ENCODE data around the gene ERI3.

Gene ERI3

DNA sequence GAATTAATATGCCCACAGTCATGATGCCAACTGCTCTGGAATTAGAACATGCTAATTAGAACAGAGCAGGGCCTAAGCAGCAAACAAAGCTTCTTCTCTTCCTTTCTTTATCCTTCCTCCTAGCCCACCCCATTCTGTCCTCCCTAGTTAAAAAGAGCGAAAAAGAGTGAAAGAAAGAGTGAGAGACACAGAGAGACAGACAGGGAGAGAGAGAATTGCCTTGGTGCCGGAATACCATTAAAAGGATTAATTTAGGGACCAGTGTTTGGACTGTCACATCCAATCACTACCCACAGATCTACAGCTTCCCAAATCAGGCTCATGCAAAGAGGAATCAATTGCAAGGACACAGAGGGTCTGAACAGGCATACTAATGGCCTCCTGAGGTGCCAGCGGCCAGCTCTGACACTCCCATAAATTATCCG lies 7.0 kb downstream of the ERI3 start:
- no peak for DNase-seq

DNA sequence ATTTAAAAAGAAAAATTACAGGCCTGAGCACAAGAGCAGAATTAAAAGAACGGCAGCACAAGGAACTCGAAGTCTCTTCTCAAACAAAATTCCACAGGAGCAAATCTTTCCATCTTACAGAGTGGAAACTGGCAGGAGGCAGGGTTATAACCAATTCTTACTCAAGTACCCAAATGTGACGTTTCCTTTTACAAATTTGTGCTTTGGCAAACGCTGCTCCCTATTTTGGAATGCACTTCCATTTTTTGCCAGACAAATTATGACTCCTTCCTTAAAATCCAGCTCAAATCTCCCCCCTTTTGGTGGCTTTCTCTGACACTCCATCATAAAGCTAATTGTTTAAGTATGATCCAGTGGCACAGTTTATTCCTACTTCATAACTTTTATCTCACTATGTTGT lies 7.8 kb downstream of the ERI3 start:
- DNase-seq = no peak

DNA sequence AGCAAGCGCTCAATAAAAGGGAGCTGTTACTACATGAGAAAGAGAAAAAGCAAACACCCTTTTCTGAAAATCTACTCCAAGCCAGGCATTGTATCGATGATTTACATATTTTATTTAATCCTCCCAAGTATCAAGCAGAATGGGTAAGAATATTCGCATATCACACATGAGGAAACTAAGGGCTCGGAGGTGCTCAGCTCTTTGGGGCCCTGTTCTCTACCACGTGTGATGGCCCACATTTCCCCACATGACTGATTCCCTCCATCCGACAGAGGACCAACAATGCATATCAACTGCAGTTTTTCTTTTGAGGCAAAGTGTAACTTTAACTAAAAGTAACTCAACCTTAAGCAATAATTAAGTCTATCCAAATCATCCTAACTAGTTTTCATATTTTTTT lies 8.2 kb downstream of the ERI3 start:
- no peak for DNase-seq

DNA sequence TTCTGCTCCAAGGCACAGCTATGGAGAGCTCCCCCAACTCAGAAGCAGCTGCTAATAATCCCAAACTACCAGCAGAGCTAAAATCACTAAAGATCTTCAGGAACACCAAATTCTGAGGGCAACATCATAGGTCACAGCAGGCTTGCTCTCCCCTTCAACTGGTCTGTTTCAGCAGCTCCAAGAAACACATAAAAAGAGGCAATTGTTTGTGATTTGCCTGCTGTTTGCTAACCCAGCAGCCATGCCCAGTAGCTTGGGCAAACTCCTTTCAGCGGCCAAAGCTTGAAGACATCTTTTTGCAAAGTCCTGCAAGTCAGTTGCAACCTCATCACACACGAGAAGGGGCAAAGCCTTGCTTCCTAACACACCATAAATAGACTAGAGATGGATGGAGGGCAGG lies 8.9 kb downstream of the ERI3 start:
- DNase-seq = no peak

DNA sequence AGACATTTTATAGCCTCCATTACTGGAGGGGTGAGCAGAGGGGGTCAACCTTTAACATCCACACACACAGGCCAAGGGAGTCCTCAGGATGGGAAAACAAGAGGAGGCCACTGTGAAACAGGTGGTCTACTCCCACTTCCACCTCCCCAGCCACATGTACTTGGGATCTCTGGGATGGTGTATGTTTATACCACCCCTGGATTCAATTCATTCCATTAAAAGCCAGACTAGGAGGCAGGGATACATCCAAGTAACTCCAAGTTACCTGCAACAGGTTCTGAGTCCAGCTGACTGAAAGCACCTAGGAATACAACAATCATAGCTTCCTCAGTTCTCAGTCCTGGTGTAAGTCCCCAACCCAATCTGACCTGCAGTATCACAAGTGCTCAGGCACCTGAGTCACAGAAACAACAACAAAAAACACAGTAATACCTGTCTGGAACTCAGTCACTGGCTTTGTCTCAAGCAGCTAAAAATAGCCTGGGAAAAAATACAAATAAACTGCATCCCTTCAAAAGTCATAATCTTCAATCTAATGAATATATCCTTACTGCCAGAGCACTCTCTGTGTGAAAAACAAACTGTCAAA lies 9.8 kb downstream of the ERI3 start:
- DNase-seq = no peak

DNA sequence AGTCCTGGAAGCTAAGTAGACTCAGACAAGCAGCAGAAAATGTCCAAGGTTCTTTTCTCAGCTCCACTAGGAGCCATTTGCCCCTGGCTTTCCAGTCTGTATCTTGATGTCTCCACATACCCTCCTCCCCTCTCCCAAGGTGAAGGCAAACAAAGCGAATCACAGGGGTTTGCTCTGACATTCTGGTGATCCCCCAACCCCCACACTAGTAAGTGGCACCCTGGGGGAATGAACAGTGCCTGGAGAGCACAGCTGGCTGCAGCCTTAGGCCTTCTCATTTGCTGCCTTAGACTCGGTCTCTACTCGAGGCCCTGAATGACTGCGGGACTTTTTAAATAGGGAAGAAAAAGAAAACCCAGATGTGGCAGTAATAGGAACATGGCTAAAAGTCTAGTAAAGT lies 15.3 kb downstream of the ERI3 start:
- no peak for DNase-seq

DNA sequence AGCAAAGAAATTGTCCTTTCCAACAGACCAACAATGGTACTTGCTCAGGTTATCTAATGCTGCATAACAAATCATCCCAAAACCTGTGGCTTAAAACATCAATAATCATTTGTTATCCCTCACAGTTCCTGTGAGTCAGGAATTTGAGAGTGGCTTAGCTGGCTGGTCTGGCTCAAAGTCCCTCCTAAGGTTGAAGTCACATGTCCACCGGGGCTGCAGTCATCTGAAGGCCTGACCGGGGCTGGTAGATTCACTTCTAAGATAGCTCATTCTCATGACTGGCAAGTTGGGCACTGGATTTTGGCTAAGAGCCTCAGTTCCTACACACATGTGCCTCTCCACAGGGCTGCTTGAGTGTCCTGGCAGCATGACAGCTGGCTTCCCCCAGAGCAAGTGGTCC lies 16.9 kb downstream of the ERI3 start:
- DNase-seq = no peak

DNA sequence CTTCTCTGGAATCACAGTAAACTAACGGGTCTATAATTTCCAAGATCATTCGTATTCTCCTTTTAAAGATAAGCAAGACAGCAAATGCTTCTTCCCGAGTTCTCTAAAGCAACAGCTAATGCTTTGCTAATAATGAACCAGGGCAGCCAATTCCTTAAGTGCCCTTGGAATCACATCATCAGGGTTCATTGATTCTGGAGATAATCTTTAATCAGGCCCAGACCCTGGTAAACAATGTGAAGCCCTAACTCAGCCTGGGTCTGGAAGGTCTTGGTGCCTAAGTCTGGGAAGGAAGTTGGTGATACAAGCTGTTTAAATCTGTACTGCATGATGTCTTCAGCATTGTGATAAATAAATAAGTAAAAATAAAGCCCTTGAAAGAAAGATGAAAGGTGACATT lies 18.4 kb downstream of the ERI3 start:
- DNase-seq = no peak

DNA sequence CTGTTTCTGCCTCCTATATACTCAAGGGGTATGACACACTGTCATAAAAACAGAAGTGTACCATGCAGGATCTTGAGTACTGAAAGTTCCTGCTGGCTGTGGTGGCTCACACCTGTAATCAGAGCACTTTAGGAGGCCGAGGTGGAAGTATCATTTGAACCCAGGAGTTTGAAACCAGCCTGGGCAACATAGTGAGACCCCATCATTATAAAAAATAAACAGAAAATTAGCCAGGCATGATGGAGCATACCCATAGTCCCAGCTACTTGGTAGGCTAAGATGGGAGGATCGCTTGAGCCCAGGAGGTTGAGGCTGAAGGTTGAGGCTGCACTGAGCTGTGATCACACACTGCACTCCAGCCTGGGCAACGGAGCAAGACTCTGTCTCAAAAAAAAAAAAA lies 20.1 kb downstream of the ERI3 start:
- no peak for DNase-seq

DNA sequence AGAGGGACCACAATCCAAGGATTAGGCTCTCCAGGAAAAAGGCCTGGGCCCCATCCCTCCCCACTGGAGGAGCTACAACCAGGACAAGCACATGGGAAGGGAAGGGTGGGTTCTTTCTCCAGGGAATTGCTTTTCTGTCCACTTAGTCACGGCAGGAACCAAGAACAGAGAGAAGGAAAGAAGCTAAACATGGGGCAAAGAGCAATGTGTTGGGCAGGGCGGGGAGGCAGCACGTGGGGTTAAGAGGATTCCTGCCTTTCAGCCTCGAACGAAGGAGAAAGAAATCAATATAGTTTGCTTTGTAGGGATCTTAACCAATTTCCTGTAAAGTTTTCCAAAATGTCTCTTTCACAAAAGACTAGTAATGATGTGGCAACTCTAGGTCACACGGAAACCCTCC lies 21.7 kb downstream of the ERI3 start:
- DNase-seq = no peak

DNA sequence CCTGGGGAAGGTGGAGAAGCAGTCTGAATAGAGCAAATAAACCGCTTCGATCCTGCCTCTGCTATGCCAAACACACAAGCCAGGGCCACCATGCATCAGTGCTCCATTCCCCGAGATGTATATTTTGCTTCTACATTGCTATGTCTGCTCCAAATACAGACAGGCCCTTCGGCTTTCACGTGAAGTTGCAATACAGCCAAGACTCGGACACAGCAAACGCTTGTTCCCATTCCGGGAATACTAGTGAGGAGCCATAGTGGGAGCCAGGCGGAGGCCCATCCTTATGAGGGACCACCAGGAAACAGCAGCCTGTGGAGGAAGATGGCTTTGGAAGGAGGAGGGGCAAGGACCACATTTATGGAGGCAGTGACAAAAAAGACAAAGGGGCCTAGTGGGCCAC lies 22.6 kb downstream of the ERI3 start:
- DNase-seq = no peak

DNA sequence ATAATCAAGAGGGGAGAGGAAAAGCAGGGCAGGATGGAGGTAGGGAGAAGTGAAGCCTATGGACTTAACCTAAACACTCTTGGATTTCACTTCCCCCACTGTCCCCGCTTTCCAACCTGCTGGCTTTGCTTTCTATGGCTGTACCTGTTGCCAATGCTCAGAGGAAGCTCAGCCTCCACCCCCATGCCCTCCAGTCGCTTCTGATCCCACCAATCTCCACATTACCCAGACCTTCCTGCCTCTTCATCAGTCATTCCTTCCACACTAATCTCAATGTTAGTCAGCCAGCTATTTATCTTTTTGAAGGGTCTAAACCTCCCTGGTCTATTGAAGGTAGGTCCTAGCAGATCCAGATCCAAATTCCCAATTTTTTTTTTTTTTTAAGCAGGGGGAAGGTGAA lies 24.1 kb downstream of the ERI3 start:
- DNase-seq = no peak

DNA sequence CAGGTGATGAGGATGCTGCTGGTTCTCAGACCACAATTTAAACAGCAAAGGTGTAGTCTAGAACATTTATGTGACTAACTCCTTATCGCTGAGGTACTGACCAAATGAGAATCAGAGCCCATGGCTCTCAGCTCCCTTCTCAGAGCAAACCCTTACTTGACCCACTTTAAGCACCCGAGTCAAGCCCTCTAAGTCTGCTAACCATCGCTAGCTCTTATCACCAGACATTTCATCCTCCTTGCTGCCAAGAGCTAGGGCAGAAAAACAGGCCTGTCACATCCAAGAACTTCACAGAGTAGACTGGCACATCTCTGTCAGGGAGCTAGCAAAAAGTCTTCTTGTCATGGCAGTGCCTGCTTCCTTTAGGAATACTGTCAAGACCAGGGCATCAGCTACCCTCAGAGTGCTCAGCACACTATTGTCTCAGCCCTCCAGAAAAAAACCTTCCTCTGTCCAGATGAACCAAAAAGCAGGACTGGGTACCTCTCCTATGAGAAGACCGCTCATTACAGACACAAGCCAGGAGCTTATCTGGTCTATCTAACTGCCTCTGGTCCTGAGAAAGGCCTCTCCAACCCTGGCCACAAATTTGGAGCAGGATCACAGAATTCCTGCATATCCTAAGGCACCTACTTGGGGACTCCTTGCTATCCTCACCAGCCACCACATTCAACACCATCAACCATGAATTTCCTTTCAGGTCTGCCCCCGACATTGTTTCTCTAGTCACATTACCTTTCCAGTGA lies 26.2 kb downstream of the ERI3 start:
- no peak for DNase-seq

DNA sequence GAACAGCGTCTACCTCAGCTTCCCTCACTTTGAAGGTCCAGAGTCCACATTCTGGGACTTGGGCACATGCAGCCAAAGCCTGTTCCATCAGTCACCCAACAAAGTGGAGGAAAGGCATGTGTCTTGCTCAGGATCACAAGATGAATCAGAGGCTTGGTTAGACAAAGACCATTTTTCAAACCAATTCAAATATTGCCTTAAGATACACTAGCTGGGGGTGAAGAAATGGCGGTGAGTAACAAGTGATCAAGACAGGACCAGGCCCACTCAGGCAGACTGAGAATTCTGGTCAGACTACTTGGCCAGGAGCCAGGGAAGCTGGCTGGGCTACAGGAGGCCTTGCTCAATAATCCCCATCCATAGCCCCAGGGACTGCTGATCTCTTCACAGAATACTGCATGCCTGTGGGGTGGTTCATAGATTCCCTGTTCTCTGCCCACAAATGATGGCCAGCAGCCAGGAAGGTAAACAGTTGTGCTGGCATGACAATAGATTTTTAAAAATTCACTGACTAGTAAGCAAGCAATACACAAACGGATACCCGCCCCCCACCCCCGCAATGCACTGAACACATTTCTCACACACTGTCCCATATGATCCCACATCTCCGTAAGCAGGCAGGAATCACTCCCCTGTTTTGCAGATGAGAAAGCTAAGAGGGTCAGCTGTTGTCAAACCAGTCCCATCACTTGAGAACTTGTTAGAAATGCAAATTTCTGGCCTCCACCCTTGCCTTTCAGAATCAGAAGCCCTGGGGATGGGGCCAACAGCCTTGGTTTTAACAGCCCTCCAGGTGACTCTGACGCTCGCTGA lies 27.2 kb downstream of the ERI3 start:
- no peak for DNase-seq

DNA sequence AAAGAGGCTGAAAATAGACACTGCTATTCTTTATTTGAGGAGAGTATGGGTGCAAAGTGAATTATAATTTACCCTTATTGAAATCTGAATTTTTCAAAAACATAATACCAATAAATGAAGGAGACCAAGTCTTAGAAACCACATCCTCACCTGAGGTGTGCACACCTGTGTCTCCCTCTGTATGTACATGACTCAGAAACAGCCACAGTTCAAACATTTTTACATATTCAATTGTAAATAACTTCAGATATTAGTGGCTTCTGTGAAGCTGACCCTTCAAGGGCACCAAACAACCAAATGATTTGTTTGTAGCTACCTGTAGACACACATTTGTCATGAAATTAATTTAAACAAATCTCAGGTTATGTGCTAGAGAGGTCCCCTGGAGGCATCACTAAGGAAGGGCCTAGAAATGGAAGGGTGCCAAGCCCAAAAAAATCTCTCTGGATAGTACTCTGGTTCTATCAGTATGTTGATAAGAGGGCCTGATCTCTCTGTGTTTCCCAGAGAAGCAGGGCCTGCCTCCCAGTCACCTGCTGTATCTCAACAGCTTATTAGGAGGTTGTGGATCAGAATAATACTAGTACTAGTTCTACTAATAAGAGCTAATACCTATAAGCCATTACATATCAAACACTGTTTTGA lies 28.1 kb downstream of the ERI3 start:
- no peak for DNase-seq

DNA sequence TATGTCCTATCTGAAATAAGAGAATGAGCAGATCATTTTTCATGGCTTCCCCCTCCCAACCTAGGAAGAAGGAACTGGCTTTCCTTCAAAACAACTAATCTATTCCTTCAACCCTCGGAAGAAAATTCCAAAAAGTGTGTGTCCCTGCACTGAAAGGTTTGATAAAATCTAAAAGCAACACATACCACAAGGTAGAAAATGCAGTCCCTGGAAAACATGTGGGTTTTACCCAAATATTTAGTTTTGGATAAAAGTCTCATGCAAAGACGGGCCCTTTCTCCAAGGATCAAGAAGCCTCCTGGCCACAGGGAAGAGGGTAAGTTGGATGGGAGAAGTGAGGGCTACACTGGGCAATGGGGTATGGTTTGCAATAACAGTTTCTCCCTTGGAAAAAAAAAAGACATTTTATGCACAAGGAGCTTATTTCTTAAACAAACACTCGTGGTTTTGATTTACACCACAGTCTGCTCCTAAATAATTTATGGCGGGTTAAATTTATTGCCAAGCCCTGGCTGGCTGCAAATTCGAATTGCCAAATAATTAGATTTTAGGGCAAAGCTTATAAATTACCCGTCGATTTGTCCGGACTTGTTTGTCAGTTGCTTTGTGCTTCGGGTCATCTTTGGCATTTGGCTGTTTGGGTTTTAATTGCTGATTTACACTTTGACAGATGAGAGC lies 28.9 kb downstream of the ERI3 start:
- no peak for DNase-seq

DNA sequence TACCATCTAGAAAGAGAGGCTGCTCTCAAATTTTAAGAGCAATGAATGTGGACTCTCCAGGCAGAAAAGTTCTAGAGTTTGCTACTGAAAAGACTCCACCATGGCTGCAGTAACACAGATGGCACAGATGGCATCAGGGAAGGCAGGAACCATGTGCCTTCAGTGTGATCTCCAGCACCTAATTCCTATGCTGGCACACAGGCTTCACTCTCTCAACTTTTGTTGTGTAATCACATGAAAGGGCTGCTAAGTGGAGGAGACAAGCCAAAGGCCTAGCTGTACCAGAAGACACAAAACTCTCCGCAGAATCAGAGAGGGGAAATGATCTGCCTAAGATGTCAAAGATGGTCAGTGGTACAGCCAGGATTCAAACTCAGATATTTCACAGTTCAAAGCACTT lies 31.1 kb downstream of the ERI3 start:
- no peak for DNase-seq

DNA sequence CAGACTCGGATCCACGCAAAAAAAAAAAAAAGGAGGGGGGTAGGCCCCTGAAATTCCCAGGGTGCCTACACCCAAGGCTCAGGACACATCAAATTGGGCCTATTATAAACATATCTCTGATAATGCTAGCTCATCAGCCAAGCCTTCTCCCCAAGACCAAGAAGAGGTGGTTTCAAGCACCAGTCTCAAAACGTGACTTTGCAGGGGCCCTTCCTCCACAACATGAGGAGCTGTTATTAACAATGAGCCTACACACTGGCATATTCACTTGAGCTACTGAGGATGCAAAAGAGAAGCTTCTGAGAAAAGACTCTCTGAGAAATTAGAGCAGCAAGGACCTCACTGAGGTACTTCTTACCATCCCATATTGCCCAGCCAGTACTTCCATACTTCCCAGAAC lies 32.7 kb downstream of the ERI3 start:
- no peak for DNase-seq

DNA sequence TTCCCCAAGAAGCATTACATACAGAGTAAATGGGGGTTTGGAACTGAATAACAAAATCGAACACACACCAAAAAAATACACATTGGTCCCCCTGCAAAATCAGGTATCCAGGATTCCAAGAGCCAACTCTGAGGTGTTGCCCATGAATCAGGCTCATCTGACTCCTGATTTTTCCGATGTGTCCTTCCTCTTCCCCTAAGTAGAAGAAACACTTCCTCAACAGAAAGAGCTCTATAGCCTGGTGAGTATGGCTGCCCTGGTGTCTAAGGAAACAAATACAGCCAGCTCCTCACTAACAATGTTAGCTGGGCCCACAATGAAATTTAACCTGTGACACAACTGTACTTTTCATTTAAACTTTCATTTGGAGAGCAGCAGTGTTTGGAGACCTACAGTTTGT lies 33.6 kb downstream of the ERI3 start:
- DNase-seq = no peak

DNA sequence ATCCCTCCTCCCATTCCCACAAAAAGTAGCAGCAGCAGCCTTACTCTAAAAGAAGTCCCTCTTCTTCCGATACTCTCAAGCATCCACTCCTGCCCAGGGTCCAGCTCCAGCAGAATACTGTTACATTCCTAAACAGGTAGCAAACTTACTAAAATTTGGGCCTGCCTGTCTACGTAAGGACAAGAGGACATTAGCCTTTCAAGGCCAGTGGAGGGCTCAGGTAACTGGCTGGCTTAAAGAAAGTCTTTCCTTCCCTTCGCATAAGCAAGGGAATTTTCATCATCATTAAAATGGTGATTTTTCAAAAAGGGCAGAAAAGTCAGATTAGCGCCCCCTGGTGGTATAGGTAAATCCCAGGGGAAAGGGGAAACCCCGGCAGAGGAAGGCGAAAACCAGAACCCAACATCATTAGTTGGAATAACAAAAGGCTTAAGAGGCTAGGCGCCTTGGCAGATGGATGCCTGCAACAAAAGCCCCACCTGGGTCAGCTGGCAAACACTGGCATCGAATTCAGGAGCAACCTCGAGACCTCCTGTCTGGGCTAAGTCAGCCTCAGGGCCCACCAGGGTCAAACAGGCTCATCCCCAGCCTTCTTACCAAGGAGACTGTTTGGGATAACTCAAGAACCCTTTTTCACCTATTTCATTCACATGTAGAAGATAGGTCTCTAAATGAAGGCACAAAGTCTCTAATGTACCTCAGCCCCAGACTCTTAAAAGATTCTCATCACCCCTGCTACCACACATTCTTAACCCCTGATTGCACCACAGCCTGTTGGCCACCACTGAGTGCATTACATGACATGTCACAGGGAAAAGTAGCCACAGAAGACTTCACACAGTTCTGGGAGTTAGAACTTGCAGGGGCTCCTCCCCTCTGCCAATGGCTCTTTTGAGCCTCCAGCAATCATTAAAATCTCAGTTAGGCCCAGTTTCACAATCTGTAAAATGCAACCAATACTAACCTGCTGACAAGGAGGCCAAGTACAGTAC lies 36.7 kb downstream of the ERI3 start:
- no peak for DNase-seq

DNA sequence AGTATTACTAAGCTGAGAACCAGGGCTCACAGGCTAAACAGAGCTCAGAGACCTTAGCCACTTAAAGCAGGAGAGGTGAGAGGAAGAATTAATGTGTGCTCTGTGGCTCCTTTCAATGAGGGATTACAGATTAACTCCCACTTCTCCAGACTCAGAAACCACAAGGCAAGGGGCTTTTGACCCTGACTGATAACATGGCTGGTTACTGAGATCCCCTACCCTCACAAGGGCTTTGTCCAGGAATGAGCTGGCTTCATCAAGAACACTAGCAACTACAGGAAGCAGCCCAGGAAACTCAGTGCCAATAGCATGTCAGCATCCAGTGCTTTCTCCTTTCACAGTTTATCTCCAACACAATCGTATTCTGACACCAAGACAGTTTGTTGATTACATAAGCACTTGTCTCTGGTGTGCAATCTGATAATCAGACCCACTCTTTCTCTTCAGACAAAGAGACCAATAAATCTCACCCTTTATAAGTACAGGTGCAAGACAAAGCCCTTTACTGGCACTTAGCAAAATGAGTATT lies 38.8 kb downstream of the ERI3 start:
- no peak for DNase-seq

DNA sequence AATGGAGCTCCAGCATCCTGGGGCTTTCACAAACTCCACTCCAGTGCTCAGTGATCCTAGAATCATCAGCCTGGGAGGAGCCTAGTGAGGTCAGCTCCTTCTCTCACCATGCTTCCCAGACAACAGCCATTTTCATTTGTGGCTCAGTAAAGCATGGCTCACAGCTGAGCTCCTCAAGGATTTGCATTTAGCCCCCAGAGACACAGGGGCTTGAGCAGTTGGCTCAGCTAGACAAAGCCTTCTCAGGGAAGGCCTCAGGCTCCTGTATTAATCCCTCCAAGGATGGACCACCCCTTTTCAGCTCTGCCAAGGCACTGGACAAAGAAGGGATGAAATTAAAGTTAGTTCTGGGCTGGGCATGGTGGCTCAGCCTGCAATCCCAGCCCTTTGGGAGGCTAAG lies 39.5 kb downstream of the ERI3 start:
- DNase-seq = no peak
